ENCODE results near the gene PRR5.
"Not testable (repeated sequence)": the region's sequence is repeated elsewhere in the genome, so short reads cannot be mapped to it uniquely, and the experiment has no call there.

Gene PRR5, protein sequence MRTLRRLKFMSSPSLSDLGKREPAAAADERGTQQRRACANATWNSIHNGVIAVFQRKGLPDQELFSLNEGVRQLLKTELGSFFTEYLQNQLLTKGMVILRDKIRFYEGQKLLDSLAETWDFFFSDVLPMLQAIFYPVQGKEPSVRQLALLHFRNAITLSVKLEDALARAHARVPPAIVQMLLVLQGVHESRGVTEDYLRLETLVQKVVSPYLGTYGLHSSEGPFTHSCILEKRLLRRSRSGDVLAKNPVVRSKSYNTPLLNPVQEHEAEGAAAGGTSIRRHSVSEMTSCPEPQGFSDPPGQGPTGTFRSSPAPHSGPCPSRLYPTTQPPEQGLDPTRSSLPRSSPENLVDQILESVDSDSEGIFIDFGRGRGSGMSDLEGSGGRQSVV

DNA sequence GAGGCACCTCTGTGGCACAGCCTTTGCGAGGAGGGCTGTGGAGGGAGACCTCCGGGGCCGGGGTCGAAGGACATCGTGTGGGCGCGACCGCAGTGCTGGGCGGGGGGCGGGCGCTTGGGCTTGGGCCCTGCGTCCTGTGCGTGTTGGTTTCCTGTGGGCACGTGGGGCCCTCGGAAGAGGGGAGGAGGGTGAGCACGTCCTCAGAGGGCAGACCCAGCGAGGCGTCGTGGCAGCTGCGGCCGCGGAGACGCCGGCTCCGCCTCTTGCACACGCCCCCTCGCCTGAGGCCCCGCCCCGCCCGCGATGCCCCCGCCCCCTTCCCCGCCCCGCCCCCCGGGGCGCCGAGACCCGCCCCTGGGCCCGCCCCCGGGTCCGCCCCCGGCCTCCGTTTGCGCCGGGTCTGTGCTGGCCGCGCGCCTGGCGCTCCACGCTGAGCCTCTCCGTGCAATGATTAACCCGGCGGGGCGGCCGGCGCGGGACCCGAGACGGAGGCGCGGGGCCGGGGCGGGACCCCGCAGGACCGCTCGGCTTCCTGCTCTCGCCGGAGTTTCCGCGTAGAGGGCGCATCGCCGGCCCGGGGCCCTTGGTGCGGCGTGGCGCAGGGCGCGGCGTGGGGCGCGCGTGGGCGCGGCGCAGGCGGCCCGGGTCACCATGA is at the start of gene PRR5:
TSS of gene PRR5 (plus strand) at position 381 of the 655 bp plus-strand sequence. CDS start at position 652, 271 bp downstream.
- H3K9ac ChIP-seq (ENCODE audit: low read depth in 1 of 2, low read length in 2 of 2), result peak within 1 kb of the TSS; percentile 60 to 73
- H3K27ac ChIP-seq (ENCODE audit: low read depth in 2 of 2, low read length in 2 of 2), result peak within 1 kb of the TSS; percentile 64 to 77
- peaks cover 14% of the 10 kb centered on the region in 2 donors for H3K4me1 ChIP-seq (ENCODE audit: control insufficient read depth in 2 of 2, insufficient read depth in 2 of 2, low read length in 2 of 2)
- no peaks in the 10 kb centered on the region for H3K36me3 ChIP-seq (ENCODE audit: control insufficient read depth in 2 of 2, insufficient read depth in 2 of 2, low read length in 2 of 2)
- H3K27me3 ChIP-seq (ENCODE audit: control insufficient read depth in 2 of 2, insufficient read depth in 2 of 2, low read length in 2 of 2), result no peaks in the 10 kb centered on the region
- H3K4me3 ChIP-seq (ENCODE audit: low read length in 2 of 2), result peak within 1 kb of the TSS; percentile 73 to 74
- no peaks in the 10 kb centered on the region for H3K9me3 ChIP-seq (ENCODE audit: control insufficient read depth in 2 of 2, low read length in 2 of 2)

DNA sequence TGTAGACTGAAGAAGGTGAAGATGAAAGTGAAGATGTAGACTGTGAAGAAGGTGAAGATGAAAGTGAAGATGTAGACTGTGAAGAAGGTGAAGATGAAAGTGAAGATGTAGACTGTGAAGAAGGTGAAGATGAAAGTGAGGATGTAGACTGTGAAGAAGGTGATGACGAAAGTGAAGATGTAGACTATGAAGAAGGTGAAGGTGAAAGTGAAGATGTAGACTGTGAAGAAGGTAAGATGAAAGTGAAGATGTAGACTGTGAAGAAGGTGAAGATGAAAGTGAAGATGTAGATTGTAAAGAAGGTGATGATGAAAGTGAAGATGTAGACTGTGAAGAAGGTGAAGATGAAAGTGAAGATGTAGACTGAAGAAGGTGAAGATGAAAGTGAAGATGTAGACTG is 49.1 kb upstream of the PRR5 start:
- not testable (repeated sequence) for H3K36me3 ChIP-seq (ENCODE audit: control insufficient read depth in 2 of 2, insufficient read depth in 2 of 2, low read length in 2 of 2); H3K4me1 ChIP-seq (ENCODE audit: control insufficient read depth in 2 of 2, insufficient read depth in 2 of 2, low read length in 2 of 2); H3K27ac ChIP-seq (ENCODE audit: low read depth in 2 of 2, low read length in 2 of 2); H3K4me3 ChIP-seq (ENCODE audit: low read length in 2 of 2); H3K9ac ChIP-seq (ENCODE audit: low read depth in 1 of 2, low read length in 2 of 2); H3K27me3 ChIP-seq (ENCODE audit: control insufficient read depth in 2 of 2, insufficient read depth in 2 of 2, low read length in 2 of 2); H3K9me3 ChIP-seq (ENCODE audit: control insufficient read depth in 2 of 2, low read length in 2 of 2)

DNA sequence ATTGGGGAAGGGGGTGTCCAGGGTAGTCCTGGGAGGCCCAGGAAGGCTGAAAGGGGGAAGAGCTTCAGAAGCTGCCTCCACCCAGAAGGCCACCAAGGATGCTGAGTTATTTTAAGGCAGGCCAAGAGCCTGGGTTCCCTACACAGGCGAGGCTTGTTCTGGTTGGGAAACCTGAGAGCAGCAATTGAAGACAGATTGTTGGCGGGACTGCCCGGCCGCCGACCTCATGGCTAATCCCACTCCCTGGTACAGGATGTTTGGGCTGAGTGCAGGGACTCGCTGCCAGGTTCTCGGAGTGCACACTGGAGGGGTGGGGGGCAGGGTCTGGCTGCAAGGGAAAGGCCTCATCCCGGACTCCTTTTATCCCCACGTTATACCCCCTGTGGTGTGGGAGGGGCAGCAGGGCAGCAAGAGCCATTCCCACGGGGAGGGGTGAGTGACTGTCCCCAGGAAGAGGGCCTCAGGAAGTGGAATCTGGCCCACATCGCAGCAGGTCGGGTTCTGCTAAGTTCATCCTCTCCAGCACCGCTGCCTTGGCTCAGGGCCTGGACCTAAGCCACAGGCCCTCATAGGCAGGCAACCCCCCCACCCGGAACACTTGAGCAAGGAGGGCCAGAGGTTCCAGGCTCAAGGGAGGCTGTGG is 43.6 kb upstream of the PRR5 start:
- Histone ChIP-seq H3K9ac (ENCODE audit: low read depth in 1 of 2, low read length in 2 of 2) (no peak overlapping the region), H3K4me1 (ENCODE audit: control insufficient read depth in 2 of 2, insufficient read depth in 2 of 2, low read length in 2 of 2) (peaks cover 4% of the 10 kb centered on the region in 2 donors), H3K9me3 (ENCODE audit: control insufficient read depth in 2 of 2, low read length in 2 of 2) (no peaks in the 10 kb centered on the region), H3K27ac (ENCODE audit: low read depth in 2 of 2, low read length in 2 of 2) (peak overlapping the region; percentile 38 to 53), H3K27me3 (ENCODE audit: control insufficient read depth in 2 of 2, insufficient read depth in 2 of 2, low read length in 2 of 2) (peaks cover 0 to 4% of the 10 kb centered on the region in 2 donors), H3K4me3 (ENCODE audit: low read length in 2 of 2) (no peak overlapping the region), H3K36me3 (ENCODE audit: control insufficient read depth in 2 of 2, insufficient read depth in 2 of 2, low read length in 2 of 2) (no peaks in the 10 kb centered on the region)

DNA sequence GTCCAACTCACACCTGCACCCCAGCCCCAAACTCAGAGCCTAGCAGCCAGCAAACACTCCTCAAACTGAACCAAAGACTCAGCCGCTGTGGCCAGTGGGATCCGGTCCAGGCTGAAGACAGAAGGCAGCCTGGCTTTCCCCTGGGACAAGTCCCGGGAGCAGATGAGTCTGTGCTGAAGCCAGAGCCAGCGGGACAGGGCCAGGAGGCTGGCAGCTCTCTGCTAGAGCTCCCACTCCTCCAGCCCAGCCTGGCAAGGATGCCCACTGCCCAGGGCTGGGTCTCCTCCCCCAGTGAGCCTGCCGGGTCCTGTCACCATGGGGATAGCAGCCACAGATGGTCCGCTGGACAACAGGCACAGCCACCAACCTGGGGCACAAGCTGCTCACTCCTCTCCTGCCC is 42.9 kb upstream of the PRR5 start:
- Histone ChIP-seq H3K36me3 (ENCODE audit: control insufficient read depth in 2 of 2, insufficient read depth in 2 of 2, low read length in 2 of 2) (no peaks in the 10 kb centered on the region), H3K9ac (ENCODE audit: low read depth in 1 of 2, low read length in 2 of 2) (no peak overlapping the region), H3K9me3 (ENCODE audit: control insufficient read depth in 2 of 2, low read length in 2 of 2) (no peaks in the 10 kb centered on the region), H3K27ac (ENCODE audit: low read depth in 2 of 2, low read length in 2 of 2) (peak overlapping the region; percentile 38 to 52), H3K27me3 (ENCODE audit: control insufficient read depth in 2 of 2, insufficient read depth in 2 of 2, low read length in 2 of 2) (peaks cover 0 to 4% of the 10 kb centered on the region in 2 donors), H3K4me3 (ENCODE audit: low read length in 2 of 2) (no peak overlapping the region), H3K4me1 (ENCODE audit: control insufficient read depth in 2 of 2, insufficient read depth in 2 of 2, low read length in 2 of 2) (peaks cover 4% of the 10 kb centered on the region in 2 donors)

DNA sequence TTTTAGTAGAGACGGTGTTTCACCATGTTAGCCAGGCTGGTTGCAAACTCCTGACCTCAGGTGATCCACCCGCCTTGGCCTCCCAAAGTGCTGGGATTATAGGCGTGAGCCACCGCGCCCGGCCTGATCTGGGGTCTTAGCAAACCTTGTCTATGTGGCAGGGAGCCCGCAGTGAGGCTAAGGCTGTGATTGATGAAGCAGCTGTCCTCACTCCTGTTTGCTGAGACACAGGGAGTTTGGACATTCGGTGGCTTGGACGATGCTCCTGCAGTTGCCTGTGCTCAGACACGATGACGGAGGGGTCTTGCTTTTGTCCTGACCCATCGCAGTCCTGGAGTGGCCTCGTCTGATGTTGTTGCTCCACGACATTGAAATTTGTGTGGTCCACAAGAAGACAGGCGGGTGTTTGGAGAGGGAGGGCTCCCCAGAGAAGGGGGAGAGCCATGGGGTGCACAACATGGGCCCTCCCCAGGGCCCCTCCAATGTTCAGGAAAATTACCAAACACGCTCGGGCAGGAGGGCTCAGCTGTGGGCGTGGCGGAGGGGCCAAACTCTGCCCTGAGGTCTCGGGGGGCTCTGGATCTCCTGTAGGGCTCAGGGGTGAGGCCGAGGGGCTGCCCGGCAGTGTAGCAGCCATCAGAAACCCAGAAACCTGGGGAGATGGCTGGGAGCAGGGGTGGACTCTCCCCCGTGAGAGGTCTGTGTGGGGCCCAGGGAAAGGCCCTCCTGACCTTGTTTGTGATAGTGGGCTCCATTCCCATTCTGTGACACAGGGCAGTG is 41.8 kb upstream of the PRR5 start:
- Histone ChIP-seq H3K9ac (ENCODE audit: low read depth in 1 of 2, low read length in 2 of 2) (no peak overlapping the region), H3K36me3 (ENCODE audit: control insufficient read depth in 2 of 2, insufficient read depth in 2 of 2, low read length in 2 of 2) (no peaks in the 10 kb centered on the region), H3K4me3 (ENCODE audit: low read length in 2 of 2) (no peak overlapping the region), H3K27me3 (ENCODE audit: control insufficient read depth in 2 of 2, insufficient read depth in 2 of 2, low read length in 2 of 2) (peaks cover 0 to 4% of the 10 kb centered on the region in 2 donors), H3K9me3 (ENCODE audit: control insufficient read depth in 2 of 2, low read length in 2 of 2) (no peaks in the 10 kb centered on the region), H3K4me1 (ENCODE audit: control insufficient read depth in 2 of 2, insufficient read depth in 2 of 2, low read length in 2 of 2) (peaks cover 7% of the 10 kb centered on the region in 2 donors), H3K27ac (ENCODE audit: low read depth in 2 of 2, low read length in 2 of 2) (no peak overlapping the region)

- H3K27ac ChIP-seq (ENCODE audit: low read depth in 2 of 2, low read length in 2 of 2), result no peak overlapping the region
- H3K36me3 ChIP-seq (ENCODE audit: control insufficient read depth in 2 of 2, insufficient read depth in 2 of 2, low read length in 2 of 2), result no peaks in the 10 kb centered on the region
- H3K9ac ChIP-seq (ENCODE audit: low read depth in 1 of 2, low read length in 2 of 2), result no peak overlapping the region
- no peak overlapping the region for H3K4me3 ChIP-seq (ENCODE audit: low read length in 2 of 2)
- peaks cover 7% of the 10 kb centered on the region in 2 donors for H3K4me1 ChIP-seq (ENCODE audit: control insufficient read depth in 2 of 2, insufficient read depth in 2 of 2, low read length in 2 of 2)
- H3K9me3 ChIP-seq (ENCODE audit: control insufficient read depth in 2 of 2, low read length in 2 of 2), result no peaks in the 10 kb centered on the region
- H3K27me3 ChIP-seq (ENCODE audit: control insufficient read depth in 2 of 2, insufficient read depth in 2 of 2, low read length in 2 of 2), result peaks cover 0 to 4% of the 10 kb centered on the region in 2 donors
These were observed 40.9 kb upstream of the PRR5 start for GRCh38 chr22:44661070-44661469.

DNA sequence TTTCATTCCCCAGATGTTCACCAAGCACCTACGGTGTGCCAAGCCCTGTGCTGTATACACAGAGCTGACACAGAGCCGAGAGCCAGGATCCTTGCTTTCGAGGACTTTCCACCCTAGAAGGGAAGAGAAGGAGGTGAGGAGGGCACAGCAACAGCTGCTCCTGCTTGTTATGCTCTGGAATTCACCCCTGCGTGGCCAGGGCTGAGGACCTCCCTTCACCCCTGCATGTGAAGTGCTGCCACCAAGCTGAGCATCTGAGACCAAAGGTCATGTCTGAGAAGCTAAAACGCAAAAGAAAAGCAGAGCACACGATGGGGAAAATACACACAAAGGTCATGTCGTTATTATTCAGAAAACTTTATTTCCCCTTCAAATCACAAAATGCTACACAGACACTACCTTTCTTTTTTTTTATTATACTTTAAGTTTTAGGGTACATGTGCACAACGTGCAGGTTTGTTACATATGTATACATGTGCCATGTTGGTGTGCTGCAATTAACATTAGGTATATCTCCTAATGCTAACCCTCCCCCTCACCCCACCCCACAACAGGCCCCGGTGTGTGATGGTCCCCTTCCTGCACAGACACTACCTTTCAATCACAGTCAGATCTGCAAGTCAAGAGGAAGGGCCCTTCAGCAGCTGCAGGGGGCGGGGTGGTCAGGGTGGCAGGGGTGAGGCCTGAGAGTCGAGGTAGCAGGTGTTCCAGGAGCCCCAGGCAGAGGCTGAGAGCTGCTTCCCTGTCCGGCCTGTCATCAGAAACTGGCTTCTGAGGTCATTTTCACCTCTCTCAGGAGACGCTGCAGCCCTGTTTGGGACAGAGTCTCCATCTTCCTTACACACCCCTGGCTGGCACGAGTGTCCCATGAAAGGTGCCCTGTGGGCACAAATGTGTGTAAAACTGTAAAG is 40.1 kb upstream of the PRR5 start:
- Histone ChIP-seq H3K4me3 (ENCODE audit: low read length in 2 of 2) (no peak overlapping the region), H3K27me3 (ENCODE audit: control insufficient read depth in 2 of 2, insufficient read depth in 2 of 2, low read length in 2 of 2) (peaks cover 0 to 7% of the 10 kb centered on the region in 2 donors), H3K4me1 (ENCODE audit: control insufficient read depth in 2 of 2, insufficient read depth in 2 of 2, low read length in 2 of 2) (peaks cover 7% of the 10 kb centered on the region in 2 donors), H3K27ac (ENCODE audit: low read depth in 2 of 2, low read length in 2 of 2) (no peak overlapping the region), H3K36me3 (ENCODE audit: control insufficient read depth in 2 of 2, insufficient read depth in 2 of 2, low read length in 2 of 2) (no peaks in the 10 kb centered on the region), H3K9ac (ENCODE audit: low read depth in 1 of 2, low read length in 2 of 2) (no peak overlapping the region), H3K9me3 (ENCODE audit: control insufficient read depth in 2 of 2, low read length in 2 of 2) (no peaks in the 10 kb centered on the region)

DNA sequence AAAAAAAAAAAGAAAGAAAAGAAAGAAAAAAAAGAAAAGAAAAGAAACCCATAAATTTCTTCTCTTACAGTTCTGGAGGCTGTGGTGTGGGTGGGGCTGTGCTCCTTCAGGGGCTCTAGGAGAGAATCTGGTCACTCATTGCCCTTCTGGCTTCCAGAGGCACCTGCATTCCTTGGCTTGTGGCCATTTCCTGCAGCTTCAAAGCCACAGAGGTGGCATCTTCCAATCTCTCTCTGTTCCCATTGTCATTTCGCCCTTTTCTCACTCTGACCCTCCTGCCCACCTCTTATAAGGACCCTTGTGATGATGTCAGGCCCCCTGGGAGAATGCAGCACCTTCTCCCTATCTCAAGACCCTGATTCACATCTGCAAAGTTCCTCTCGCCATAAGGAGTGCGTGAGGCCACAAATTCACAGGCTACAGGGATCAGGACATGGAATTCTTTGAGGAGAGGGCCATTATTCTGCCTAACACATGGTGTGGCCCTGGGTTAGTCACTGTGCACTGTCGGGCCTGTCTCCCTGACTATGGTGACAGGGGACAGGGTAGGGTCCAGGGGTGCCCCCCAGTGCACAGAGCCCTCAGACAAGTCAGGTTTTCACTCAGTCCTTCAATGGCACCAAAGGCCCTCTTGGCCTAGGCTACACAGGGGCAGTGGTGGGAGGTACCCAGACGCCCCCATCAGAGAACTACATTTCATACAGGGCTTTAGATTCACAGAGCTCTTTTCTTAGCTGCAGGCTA is 38.6 kb upstream of the PRR5 start:
- Histone ChIP-seq H3K4me1 (ENCODE audit: control insufficient read depth in 2 of 2, insufficient read depth in 2 of 2, low read length in 2 of 2) (peaks cover 8 to 10% of the 10 kb centered on the region in 2 donors), H3K27ac (ENCODE audit: low read depth in 2 of 2, low read length in 2 of 2) (no peak overlapping the region), H3K36me3 (ENCODE audit: control insufficient read depth in 2 of 2, insufficient read depth in 2 of 2, low read length in 2 of 2) (no peaks in the 10 kb centered on the region), H3K27me3 (ENCODE audit: control insufficient read depth in 2 of 2, insufficient read depth in 2 of 2, low read length in 2 of 2) (peaks cover 9 to 10% of the 10 kb centered on the region in 2 donors), H3K9me3 (ENCODE audit: control insufficient read depth in 2 of 2, low read length in 2 of 2) (no peaks in the 10 kb centered on the region), H3K9ac (ENCODE audit: low read depth in 1 of 2, low read length in 2 of 2) (no peak overlapping the region), H3K4me3 (ENCODE audit: low read length in 2 of 2) (no peak overlapping the region)

Measured in mucosa of rectum (tissue), 2 donors.